Endothelial cell of umbilical vein (primary cell): ENCODE results near the gene AKR7A2. TPM values are rescaled to one million over a fixed set of nuclear protein-coding genes. Genes with fewer than 3 reads are reported as not detected.
"Not testable (repeated sequence)": the region's sequence is repeated elsewhere in the genome, so short reads cannot be mapped to it uniquely, and the experiment has no call there.

Experiments
- BruUV-seq: library from RNA; stranded (reverse); fragments of 400-500 nt; replicated peaks from 2 replicates; lab custom pipeline; 2021; lab: Mats Ljungman, UMichigan
- CTCF ChIA-PET: fragments of 300-600, 350-600 bp; sonication (Branson Sonifier 250); formaldehyde crosslinking; loops from one replicate; lab custom pipeline; 2021; ENCODE audit warnings: antibody characterized with exemption, inconsistent platforms; lab: Charles Lee
- POLR2A ChIA-PET: fragments of 300-600, 350-600 bp; sonication (Branson Sonifier 250); formaldehyde crosslinking; loops from one replicate; lab custom pipeline; 2021; ENCODE audit warnings: antibody characterized with exemption, inconsistent platforms; lab: Charles Lee
- DNase-seq: peaks from one replicate; pipeline ENCODE4 v3.0.0-alpha.2; 2011; ENCODE audit warnings: low read depth, low spot score
- FAIRE-seq: peaks from 2 replicates; lab custom pipeline; 2011; peaks lifted over from hg19 to GRCh38; lab: Jason Lieb, UNC
- H2AFZ ChIP-seq: 2 replicates; pipeline ENCODE4 v1.6.0; 2012; ENCODE audit warnings: low read depth, low read length, control low read depth, inconsistent platforms
- H3K27ac ChIP-seq: 2 replicates; pipeline ENCODE4 v1.5.1; 2011; ENCODE audit warnings: low read depth, mild to moderate bottlenecking, control low read depth, low read length, moderate library complexity; ENCODE audit not compliant: insufficient read depth
- H3K27me3 ChIP-seq, 2 experiments: 2 replicates each; pipeline versions ENCODE4 v1.6.0 to v1.6.1; 2011; ENCODE audit warnings: low read length in 2 of 2, mixed read lengths in 1 of 2; ENCODE audit not compliant: control insufficient read depth in 2 of 2, insufficient read depth in 2 of 2
- H3K36me3 ChIP-seq, 2 experiments: 2 replicates in 1 of 2; 3 replicates in 1 of 2; pipeline ENCODE4 v1.5.1; 2011; ENCODE audit warnings: low read length in 2 of 2, mild to moderate bottlenecking in 1 of 2, moderate library complexity in 1 of 2; ENCODE audit not compliant: control insufficient read depth in 2 of 2, insufficient read depth in 2 of 2; ENCODE audit errors: extremely low read depth in 1 of 2
- H3K4me1 ChIP-seq: 3 replicates; pipeline ENCODE4 v1.5.1; 2011; ENCODE audit warnings: mild to moderate bottlenecking, low read length; ENCODE audit not compliant: control insufficient read depth, insufficient read depth; ENCODE audit errors: extremely low read depth
- H3K4me2 ChIP-seq: 2 replicates; pipeline ENCODE4 v1.6.1; 2011; ENCODE audit warnings: low read length, control low read depth, mixed read lengths; ENCODE audit not compliant: insufficient read depth
- H3K4me3 ChIP-seq, 3 experiments: fragments of 200-600 bp in 1 of 3; sonication (generic), shearing (Covaris generic) in 1 of 3; replicated peaks in 1 of 3; 2 replicates each; pipeline ENCODE4 v1.5.1; 2011 to 2016; ENCODE audit warnings: control low read depth in 3 of 3, low read length in 3 of 3, mild to moderate bottlenecking in 2 of 3, inconsistent platforms in 1 of 3, low read depth in 1 of 3, moderate library complexity in 1 of 3; ENCODE audit not compliant: insufficient read depth in 1 of 3
- H3K79me2 ChIP-seq: 2 replicates; pipeline ENCODE4 v1.6.0; 2012; ENCODE audit warnings: low read length, inconsistent platforms; ENCODE audit not compliant: control insufficient read depth, insufficient read depth
- H3K9ac ChIP-seq: replicated peaks from 2 replicates; pipeline ENCODE3; 2011; ENCODE audit warnings: low read length, control low read depth; ENCODE audit not compliant: insufficient read depth; ENCODE audit errors: extremely low read depth
- H3K9me1 ChIP-seq: replicated peaks from 3 replicates; pipeline ENCODE4 v1.6.0; 2011; ENCODE audit warnings: mild to moderate bottlenecking, low read length; ENCODE audit not compliant: control insufficient read depth, insufficient read depth; ENCODE audit errors: extremely low read depth
- H3K9me3 ChIP-seq: replicated peaks from 2 replicates; pipeline ENCODE4 v1.5.1; 2012; ENCODE audit warnings: low read length, inconsistent platforms; ENCODE audit not compliant: control insufficient read depth, insufficient read depth
- H4K20me1 ChIP-seq: replicated peaks from 2 replicates; pipeline ENCODE3; 2011; ENCODE audit warnings: mild to moderate bottlenecking, low read length; ENCODE audit not compliant: control insufficient read depth, insufficient read depth; ENCODE audit errors: extremely low read depth
- CTCF ChIP-seq, 2 donors: IDR thresholded peaks; 1 replicate in 1 of 2; 2 replicates in 1 of 2; pipeline ENCODE4 v1.5.1; 2011; ENCODE audit warnings: low read length in 2 of 2, mild to moderate bottlenecking in 2 of 2, moderate library complexity in 2 of 2, control low read depth in 1 of 2, inconsistent platforms in 1 of 2, low read depth in 1 of 2; ENCODE audit not compliant: insufficient read depth in 1 of 2; ENCODE audit errors: extremely low read depth in 1 of 2
- EZH2 ChIP-seq: IDR thresholded peaks from 2 replicates; pipeline ENCODE4 v1.6.1; 2012; ENCODE audit warnings: borderline replicate concordance, low read depth, mild to moderate bottlenecking, moderate library complexity, low read length, inconsistent platforms; ENCODE audit not compliant: severe bottlenecking
- FOS ChIP-seq: IDR thresholded peaks from 2 replicates; pipeline ENCODE4 v1.6.1; 2011; ENCODE audit warnings: mild to moderate bottlenecking, low read length, moderate library complexity, borderline replicate concordance; ENCODE audit not compliant: insufficient read depth
- GATA2 ChIP-seq: IDR thresholded peaks from 2 replicates; pipeline ENCODE4 v1.7.0; 2011; ENCODE audit warnings: low read depth, mild to moderate bottlenecking, moderate library complexity, mixed read lengths, low read length; ENCODE audit not compliant: insufficient read length, insufficient read depth
- JUN ChIP-seq: IDR thresholded peaks from 2 replicates; pipeline ENCODE4 v1.6.1; 2011; ENCODE audit warnings: borderline replicate concordance, low read depth; ENCODE audit not compliant: insufficient read length, insufficient read depth
- MAX ChIP-seq: IDR thresholded peaks from 2 replicates; pipeline ENCODE4 v1.6.1; 2011; ENCODE audit not compliant: insufficient read depth, insufficient read length
- MYC ChIP-seq: IDR thresholded peaks from one replicate; pipeline ENCODE4 v1.6.1; 2011; ENCODE audit warnings: mild to moderate bottlenecking, low read depth, low read length
- POLR2A ChIP-seq: IDR thresholded peaks from 2 replicates; pipeline ENCODE4 v1.6.1; 2012; ENCODE audit warnings: low read depth, mild to moderate bottlenecking, control low read depth, low read length
- POLR2AphosphoS5 ChIP-seq: IDR thresholded peaks from 2 replicates; pipeline ENCODE4 v1.6.1; 2012; ENCODE audit warnings: low read depth, mild to moderate bottlenecking, control low read depth, low read length, moderate library complexity; ENCODE audit not compliant: insufficient read depth
- dilution Hi-C: fragments of 300-500 bp; cut with MboI; formaldehyde crosslinking; loops from one replicate; pipeline ENCODE4 v1.15.0; 2019; ENCODE audit warnings: low sequenced_read_pairs; ENCODE audit not compliant: extremely low pct_ligation_motif_present
- intact Hi-C: fragments of 100-400 bp; cut with micrococcal nuclease; formaldehyde crosslinking; loops from one replicate; pipeline ENCODE4 v1.10.0; 2022
- polyA plus RNA-seq, 4 experiments: library from polyadenylated mRNA; depleted of rRNA in 3 of 4; stranded (reverse) in 3 of 4; unstranded in 1 of 4; fragments of >200 nt; gene quantifications; 2 replicates each; pipeline versions ENCODE4 v1.2.1 to v1.2.3, GENCODE V29; 2011 to 2012; ENCODE audit warnings: missing spikeins in 1 of 4
- total RNA-seq: library from RNA; stranded (reverse); gene quantifications from 2 replicates; pipeline ENCODE4 v1.2.3, GENCODE V29; 2021

Gene AKR7A2
- total and polyA plus RNA-seq, 2 donors (not counting 3 experiments of a cell fraction or from before 2014, with no cell fraction given): 48.0 to 70.7 TPM

GRCh38 chr1:19257178-19257914, 54.6 kb downstream of the AKR7A2 start:
- H2AFZ ChIP-seq: no peak overlapping the region
- POLR2A ChIA-PET: no interaction called here
- H3K4me1 ChIP-seq: peaks cover 10% of the 10 kb centered on the region
- H3K4me3 ChIP-seq: no peak overlapping the region
- H3K9me3 ChIP-seq: no peaks in the 10 kb centered on the region
- no peak for TF ChIP-seq GATA2
- no peak for TF ChIP-seq MAX
- TF ChIP-seq POLR2AphosphoS5: no peak
- no peak for TF ChIP-seq MYC
- TF ChIP-seq CTCF (IDR thresholded peaks at IDR 0.05; ENCODE audit: extremely low read depth in 1 of 2, insufficient read depth in 1 of 2, low read depth in 1 of 2, low read length in 2 of 2): no peak
- no peak for TF ChIP-seq JUN
- no peak for TF ChIP-seq POLR2A
- TF ChIP-seq EZH2: no peak
- TF ChIP-seq FOS: no peak
- no peak overlapping the region for H3K4me2 ChIP-seq
- FAIRE-seq (no peak), DNase-seq (no peak)
- H4K20me1 ChIP-seq: no peaks in the 10 kb centered on the region
- H3K9me1 ChIP-seq: no peaks in the 10 kb centered on the region
- dilution Hi-C loops: no loop called here
- H3K36me3 ChIP-seq: peaks cover 13 to 30% of the 10 kb centered on the region in 2 experiments
- CTCF ChIA-PET: interaction anchor here (0.8 to 1.1 kb wide), 2 partner anchors 16 to 397 kb away, joined by 3 to 6 read pairs; no protein-coding TSS in a partner anchor
- intact Hi-C loops: loop anchor here (10.0 kb wide), 1 partner anchor 337 kb away; a partner anchor contains a TSS
- H3K79me2 ChIP-seq: peaks cover 33% of the 10 kb centered on the region
- BruUV-seq: no TSS peak
- H3K9ac ChIP-seq: no peak overlapping the region
- H3K27me3 ChIP-seq: no peaks in the 10 kb centered on the region
- H3K27ac ChIP-seq: no peak overlapping the region

- CTCF ChIA-PET: interaction anchor here (1.1 kb wide), 1 partner anchor 398 kb away, joined by 4 read pairs; no protein-coding TSS in a partner anchor
- H3K4me3 ChIP-seq, H3K27me3 ChIP-seq, H2AFZ ChIP-seq, H3K27ac ChIP-seq, FAIRE-seq, DNase-seq, POLR2A ChIA-PET, BruUV-seq, dilution Hi-C loops, H3K9ac ChIP-seq, H3K9me1 ChIP-seq, H3K9me3 ChIP-seq, H3K4me2 ChIP-seq, H4K20me1 ChIP-seq: not testable (repeated sequence)
- Histone ChIP-seq H3K36me3 (peaks cover 13 to 30% of the 10 kb centered on the region in 2 experiments), H3K4me1 (peaks cover 10% of the 10 kb centered on the region), H3K79me2 (peaks cover 40% of the 10 kb centered on the region)
- intact Hi-C loops: loop anchor here (10.0 kb wide), 1 partner anchor 338 kb away; a partner anchor contains a TSS
These were observed 55.6 kb downstream of the AKR7A2 start for GRCh38 chr1:19256301-19256700.
